HG03575 (cell line): ENCODE data around the gene MAP2K5.

Experiments
- ATAC-seq: cut with Tn5 transposase; IDR thresholded peaks from one replicate; pipeline ENCODE4 v1.9.1; 2021; ENCODE audit not compliant: unreplicated experiment, insufficient number of reproducible peaks, low FRiP score; ENCODE audit errors: extremely low read depth

The MAP2K5 gene

GRCh38 chr15:67735896-67736295, 193.4 kb downstream of the MAP2K5 start:
- ATAC-seq = no peak

GRCh38 chr15:67736810-67737209, 194.3 kb downstream of the MAP2K5 start:
- ATAC-seq = no peak

GRCh38 chr15:67738056-67738455, 195.6 kb downstream of the MAP2K5 start:
- ATAC-seq = no peak

- ATAC-seq = no peak
These were observed 197.9 kb downstream of the MAP2K5 start for GRCh38 chr15:67740405-67740804.

- no peak for ATAC-seq
These were observed 198.8 kb downstream of the MAP2K5 start for GRCh38 chr15:67741308-67741707.

GRCh38 chr15:67743558-67743957, 201.1 kb downstream of the MAP2K5 start:
- no peak for ATAC-seq

- no peak for ATAC-seq
These were observed 202.0 kb downstream of the MAP2K5 start for GRCh38 chr15:67744331-67745072.

- ATAC-seq = no peak
These were observed 202.8 kb downstream of the MAP2K5 start for GRCh38 chr15:67745073-67746006.

- ATAC-seq = no peak
These were observed 203.5 kb downstream of the MAP2K5 start for GRCh38 chr15:67746022-67746421.

- no peak for ATAC-seq
These were observed 203.9 kb downstream of the MAP2K5 start for GRCh38 chr15:67746450-67746849.

GRCh38 chr15:67747921-67748320, 205.4 kb downstream of the MAP2K5 start:
- no peak for ATAC-seq

GRCh38 chr15:67750371-67750770, 207.9 kb downstream of the MAP2K5 start:
- ATAC-seq = no peak

- ATAC-seq = no peak
These were observed 211.4 kb downstream of the MAP2K5 start for GRCh38 chr15:67753891-67754290.

GRCh38 chr15:67755264-67755663, 212.8 kb downstream of the MAP2K5 start:
- no peak for ATAC-seq

- no peak for ATAC-seq
These were observed 213.4 kb downstream of the MAP2K5 start for GRCh38 chr15:67755936-67756335.

GRCh38 chr15:67758619-67759300, 216.3 kb downstream of the MAP2K5 start:
- no peak for ATAC-seq

- ATAC-seq = no peak
These were observed 218.4 kb downstream of the MAP2K5 start for GRCh38 chr15:67760901-67761300.

GRCh38 chr15:67761343-67761742, 218.8 kb downstream of the MAP2K5 start:
- ATAC-seq = no peak

GRCh38 chr15:67762610-67763368, 220.3 kb downstream of the MAP2K5 start:
- ATAC-seq = peak; percentile 49
